ENCODE results near the gene ABCG4. TPM values are rescaled to one million over a fixed set of nuclear protein-coding genes. Genes with fewer than 3 reads are reported as not detected.

Gene ABCG4
- total and polyA plus RNA-seq, 2 donors (not counting 1 experiment from before 2014, with no cell fraction given) = not detected

DNA sequence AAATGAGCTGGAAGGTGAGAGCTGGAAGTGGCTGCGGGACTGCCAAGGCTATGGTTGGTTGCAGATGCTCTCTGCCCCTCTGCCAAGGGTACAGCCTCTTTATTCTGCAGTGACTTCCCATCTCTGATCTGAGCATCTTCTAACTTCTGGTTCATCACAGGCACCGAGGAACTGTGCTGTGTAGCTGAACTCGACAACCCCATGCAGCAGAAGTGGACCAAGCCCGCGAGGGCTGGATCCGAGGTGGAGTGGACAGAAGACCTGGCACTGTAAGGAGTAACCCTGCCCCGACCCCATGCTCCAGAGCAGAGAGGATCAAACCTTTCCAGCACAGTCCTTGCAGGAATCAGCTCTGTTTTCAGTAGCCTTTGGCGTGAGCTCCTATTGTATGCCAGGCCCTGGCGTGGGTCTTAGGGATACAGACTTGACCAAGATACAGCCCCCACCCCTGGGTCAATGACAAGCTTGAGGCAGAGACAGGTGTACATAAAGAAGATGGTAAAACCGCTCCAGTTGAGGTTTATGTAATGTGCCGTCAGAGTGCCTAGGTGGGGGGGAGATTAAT lies 37.4 kb upstream of the ABCG4 start:
- ATAC-seq (ENCODE audit: low read depth) = no peak

More for the DNA sequence above, 37.4 kb upstream of the ABCG4 start:
- Histone ChIP-seq H3K4me1 (ENCODE audit: control insufficient read depth in 2 of 2, insufficient read depth in 2 of 2, low read length in 2 of 2) (peaks cover 16 to 32% of the 10 kb centered on the region in 2 donors), H3K79me2 (ENCODE audit: control insufficient read depth, insufficient read depth, low read length) (peaks cover 18% of the 10 kb centered on the region), H3K9me3 (ENCODE audit: control extremely low read depth in 1 of 3, control insufficient read depth in 2 of 3, insufficient read depth in 1 of 3, low read length in 2 of 3) (no peaks in the 10 kb centered on the region), H3K4me2 (replicated peaks; ENCODE audit: low read depth, low read length, poor library complexity, severe bottlenecking) (no peak overlapping the region), H4K20me1 (ENCODE audit: control insufficient read depth, insufficient read depth, low read length, poor library complexity, severe bottlenecking) (peaks cover 6% of the 10 kb centered on the region), H2AFZ (ENCODE audit: insufficient read depth, low read depth, low read length, poor library complexity, severe bottlenecking) (no peak overlapping the region), H3K9ac (ENCODE audit: low read length) (no peak overlapping the region), H3K27me3 (replicated peaks in 1 of 4; ENCODE audit: control extremely low read depth in 1 of 4, control insufficient read depth in 3 of 4, insufficient read depth in 4 of 4, low read length in 3 of 4) (no peaks in the 10 kb centered on the region), H3K36me3 (replicated peaks in 1 of 2; ENCODE audit: control extremely low read depth in 1 of 2, control insufficient read depth in 1 of 2, extremely low read depth in 1 of 2, insufficient read depth in 2 of 2, low read length in 1 of 2) (peaks cover 0 to 22% of the 10 kb centered on the region in 2 experiments), H3K4me3 (ENCODE audit: control extremely low read depth in 1 of 5, extremely low read depth in 1 of 5, insufficient read depth in 1 of 5, low read depth in 2 of 5, low read length in 4 of 5) (no peak overlapping the region), H3K27ac (ENCODE audit: low read length in 2 of 2) (no peak overlapping the region)
- 94% methylated on average over 10 of the region's 11 CpGs for whole genome bisulfite sequencing (ENCODE audit: insufficient coverage)
- H3K27ac Mint-ChIP-seq = no peak overlapping the region
- H3K4me3 Mint-ChIP-seq = no peak overlapping the region
- TF ChIP-seq EZH2 (IDR thresholded peaks at IDR 0.05; ENCODE audit: borderline replicate concordance, insufficient read depth, low read depth, low read length, poor library complexity, severe bottlenecking) = no peak
- TF ChIP-seq, protein P1, sequence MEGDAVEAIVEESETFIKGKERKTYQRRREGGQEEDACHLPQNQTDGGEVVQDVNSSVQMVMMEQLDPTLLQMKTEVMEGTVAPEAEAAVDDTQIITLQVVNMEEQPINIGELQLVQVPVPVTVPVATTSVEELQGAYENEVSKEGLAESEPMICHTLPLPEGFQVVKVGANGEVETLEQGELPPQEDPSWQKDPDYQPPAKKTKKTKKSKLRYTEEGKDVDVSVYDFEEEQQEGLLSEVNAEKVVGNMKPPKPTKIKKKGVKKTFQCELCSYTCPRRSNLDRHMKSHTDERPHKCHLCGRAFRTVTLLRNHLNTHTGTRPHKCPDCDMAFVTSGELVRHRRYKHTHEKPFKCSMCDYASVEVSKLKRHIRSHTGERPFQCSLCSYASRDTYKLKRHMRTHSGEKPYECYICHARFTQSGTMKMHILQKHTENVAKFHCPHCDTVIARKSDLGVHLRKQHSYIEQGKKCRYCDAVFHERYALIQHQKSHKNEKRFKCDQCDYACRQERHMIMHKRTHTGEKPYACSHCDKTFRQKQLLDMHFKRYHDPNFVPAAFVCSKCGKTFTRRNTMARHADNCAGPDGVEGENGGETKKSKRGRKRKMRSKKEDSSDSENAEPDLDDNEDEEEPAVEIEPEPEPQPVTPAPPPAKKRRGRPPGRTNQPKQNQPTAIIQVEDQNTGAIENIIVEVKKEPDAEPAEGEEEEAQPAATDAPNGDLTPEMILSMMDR (IDR thresholded peaks at IDR 0.05) = no peak
- H3K4me1 Mint-ChIP-seq = peaks cover 31% of the 10 kb centered on the region
- H3K27me3 Mint-ChIP-seq = no peaks in the 10 kb centered on the region
- POLR2A ChIA-PET = interaction anchor here (0.5 to 1.3 kb wide), 3 partner anchors 9 to 15 kb away, joined by 4 to 7 read pairs (median 7); partner anchors contain the start of genes DPAGT1 and HINFP
- no peak for DNase-seq
- intact Hi-C loops (cut with micrococcal nuclease) = no loop called here
- no peaks in the 10 kb centered on the region for H3K9me3 Mint-ChIP-seq (ENCODE audit: insufficient read depth)
- CTCF ChIA-PET = interaction anchor here (0.6 kb wide), 1 partner anchor 135 kb away, joined by 3 read pairs; no protein-coding TSS in a partner anchor
